ENCODE measurements around the gene CTIF. TPM values are rescaled to one million over a fixed set of nuclear protein-coding genes. Genes with fewer than 3 reads are reported as not detected.

CTIF gene
- total RNA-seq, 4 donors from 2014 or later: 16.6 to 116 (median 34.5) TPM

DNA sequence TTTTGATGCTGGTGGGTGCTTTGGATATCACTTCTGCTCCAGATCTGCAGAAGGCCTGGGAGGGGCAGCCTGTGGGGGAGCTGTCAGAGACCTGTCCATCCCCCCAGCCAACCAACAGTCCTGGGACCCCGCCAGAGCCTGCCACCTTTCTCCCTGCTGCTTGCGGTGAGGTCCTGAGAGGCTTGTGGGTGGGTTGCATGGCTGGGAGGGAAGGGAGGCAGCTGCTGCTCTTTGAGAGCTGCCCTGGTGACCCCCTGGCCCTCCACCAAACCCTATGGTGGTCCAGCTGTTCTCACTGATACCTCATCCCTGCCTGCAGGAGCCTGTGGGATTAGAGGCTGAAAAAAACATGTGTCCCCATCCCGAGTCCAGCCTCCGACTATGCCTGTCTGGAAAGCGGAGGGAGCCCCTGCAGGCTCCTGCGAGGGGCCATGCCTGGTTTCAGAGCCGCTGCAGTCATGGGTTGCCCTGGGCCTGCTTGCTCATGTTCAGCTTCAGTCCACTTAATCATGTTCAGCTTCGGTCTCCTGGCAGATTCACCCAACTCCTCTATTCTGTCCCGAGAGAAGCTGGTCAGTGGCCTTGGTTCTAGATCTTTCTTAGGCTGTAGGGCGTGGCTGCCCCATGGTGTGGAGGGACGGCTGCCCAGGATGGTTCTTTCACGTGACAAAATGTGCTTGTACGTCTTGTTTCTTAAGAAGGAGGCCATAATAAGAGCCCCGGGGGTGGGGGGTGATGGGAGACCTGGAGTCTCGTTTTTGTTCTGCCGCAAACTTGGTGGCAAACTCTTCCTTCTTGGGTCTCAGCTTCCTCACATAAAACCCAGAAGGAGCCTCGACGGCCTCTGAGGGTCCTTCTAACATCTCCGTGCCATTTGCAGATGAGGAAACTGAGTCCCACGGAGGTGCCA lies 98.5 kb downstream of the CTIF start:
- Histone ChIP-seq H3K27ac (no peak overlapping the region), H3K9me3 (no peaks in the 10 kb centered on the region), H3K27me3 (no peaks in the 10 kb centered on the region), H3K36me3 (no peaks in the 10 kb centered on the region), H3K4me3 (no peak overlapping the region), H3K4me1 (no peaks in the 10 kb centered on the region)
- DNase-seq: no peak
- TF ChIP-seq, protein P1, sequence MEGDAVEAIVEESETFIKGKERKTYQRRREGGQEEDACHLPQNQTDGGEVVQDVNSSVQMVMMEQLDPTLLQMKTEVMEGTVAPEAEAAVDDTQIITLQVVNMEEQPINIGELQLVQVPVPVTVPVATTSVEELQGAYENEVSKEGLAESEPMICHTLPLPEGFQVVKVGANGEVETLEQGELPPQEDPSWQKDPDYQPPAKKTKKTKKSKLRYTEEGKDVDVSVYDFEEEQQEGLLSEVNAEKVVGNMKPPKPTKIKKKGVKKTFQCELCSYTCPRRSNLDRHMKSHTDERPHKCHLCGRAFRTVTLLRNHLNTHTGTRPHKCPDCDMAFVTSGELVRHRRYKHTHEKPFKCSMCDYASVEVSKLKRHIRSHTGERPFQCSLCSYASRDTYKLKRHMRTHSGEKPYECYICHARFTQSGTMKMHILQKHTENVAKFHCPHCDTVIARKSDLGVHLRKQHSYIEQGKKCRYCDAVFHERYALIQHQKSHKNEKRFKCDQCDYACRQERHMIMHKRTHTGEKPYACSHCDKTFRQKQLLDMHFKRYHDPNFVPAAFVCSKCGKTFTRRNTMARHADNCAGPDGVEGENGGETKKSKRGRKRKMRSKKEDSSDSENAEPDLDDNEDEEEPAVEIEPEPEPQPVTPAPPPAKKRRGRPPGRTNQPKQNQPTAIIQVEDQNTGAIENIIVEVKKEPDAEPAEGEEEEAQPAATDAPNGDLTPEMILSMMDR (IDR thresholded peaks at IDR 0.05): no peak
- no peak for TF ChIP-seq POLR2A (IDR thresholded peaks at IDR 0.05)

DNA sequence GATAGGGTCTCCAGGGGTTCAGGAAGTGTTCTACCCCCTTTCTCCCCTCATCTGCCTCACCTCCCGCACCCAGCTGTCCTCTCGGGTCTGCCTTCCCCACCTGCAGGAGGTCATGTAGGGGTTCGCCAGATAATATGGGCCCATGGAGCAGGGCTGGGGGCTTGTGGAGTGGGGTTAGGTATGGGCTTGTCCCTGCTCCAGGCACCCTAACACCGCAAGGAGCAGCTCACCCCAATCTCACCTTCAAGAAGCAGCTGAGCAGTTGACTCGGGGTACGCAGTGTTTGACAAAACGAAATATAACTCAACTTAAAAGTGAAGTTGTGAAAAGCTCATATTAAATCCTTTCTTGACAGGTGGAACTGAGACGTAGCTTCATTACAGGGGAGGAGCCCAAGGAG lies 99.6 kb downstream of the CTIF start:
- H3K27ac ChIP-seq: no peak overlapping the region
- no peaks in the 10 kb centered on the region for H3K27me3 ChIP-seq
- no peaks in the 10 kb centered on the region for H3K36me3 ChIP-seq
- DNase-seq: no peak
- no peak overlapping the region for H3K4me3 ChIP-seq
- TF ChIP-seq, protein P1 (IDR thresholded peaks at IDR 0.05): no peak
- no peak for TF ChIP-seq POLR2A (IDR thresholded peaks at IDR 0.05)
- no peaks in the 10 kb centered on the region for H3K9me3 ChIP-seq
- H3K4me1 ChIP-seq: no peaks in the 10 kb centered on the region

DNA sequence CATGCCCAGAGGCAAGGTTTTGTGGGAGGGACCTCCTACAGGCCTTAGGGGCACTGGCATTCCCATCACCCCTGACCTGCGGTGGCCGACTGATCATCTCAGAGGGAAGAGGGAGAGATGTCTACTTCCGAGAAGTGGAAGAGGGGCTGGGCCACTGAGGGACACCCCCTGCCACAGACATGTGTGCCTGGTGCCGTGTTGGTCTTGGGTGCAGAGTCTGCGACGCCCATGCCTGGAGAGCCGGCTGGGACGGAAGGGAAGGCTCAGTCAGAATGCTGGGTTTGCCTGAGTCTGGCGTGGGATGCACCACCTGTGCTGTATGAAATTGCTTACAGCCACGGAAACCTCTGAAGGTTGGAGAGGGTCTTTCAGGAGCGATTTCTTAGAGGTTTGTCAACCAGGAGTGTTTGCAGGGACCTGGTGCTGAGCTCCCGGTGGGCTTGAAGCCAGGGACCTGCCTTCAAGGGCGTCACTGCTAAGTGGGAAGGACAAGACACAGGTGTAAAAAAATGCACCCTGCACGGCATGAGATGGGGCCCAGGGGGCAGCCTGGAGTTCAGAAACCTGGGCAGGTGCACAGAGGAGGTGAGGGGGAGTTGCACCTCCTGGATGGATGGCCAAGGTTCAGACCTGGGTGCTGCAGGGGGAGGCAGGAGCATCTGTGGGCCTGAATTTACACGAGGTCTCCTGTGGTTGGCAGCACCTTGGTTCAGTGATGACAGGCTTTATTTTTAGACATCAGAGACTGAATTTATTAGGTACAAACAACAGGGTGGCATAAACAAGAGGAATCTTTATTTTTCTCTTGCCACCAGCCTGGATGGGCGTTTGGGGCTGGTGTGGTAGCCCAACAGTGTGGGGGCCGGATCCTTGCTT lies 100.3 kb downstream of the CTIF start:
- no peaks in the 10 kb centered on the region for H3K4me1 ChIP-seq
- TF ChIP-seq, protein P1 (IDR thresholded peaks at IDR 0.05): no peak
- no peak for TF ChIP-seq POLR2A (IDR thresholded peaks at IDR 0.05)
- DNase-seq: no peak
- H3K27ac ChIP-seq: no peak overlapping the region
- no peaks in the 10 kb centered on the region for H3K36me3 ChIP-seq
- no peaks in the 10 kb centered on the region for H3K9me3 ChIP-seq
- H3K4me3 ChIP-seq: no peak overlapping the region
- H3K27me3 ChIP-seq: no peaks in the 10 kb centered on the region

DNA sequence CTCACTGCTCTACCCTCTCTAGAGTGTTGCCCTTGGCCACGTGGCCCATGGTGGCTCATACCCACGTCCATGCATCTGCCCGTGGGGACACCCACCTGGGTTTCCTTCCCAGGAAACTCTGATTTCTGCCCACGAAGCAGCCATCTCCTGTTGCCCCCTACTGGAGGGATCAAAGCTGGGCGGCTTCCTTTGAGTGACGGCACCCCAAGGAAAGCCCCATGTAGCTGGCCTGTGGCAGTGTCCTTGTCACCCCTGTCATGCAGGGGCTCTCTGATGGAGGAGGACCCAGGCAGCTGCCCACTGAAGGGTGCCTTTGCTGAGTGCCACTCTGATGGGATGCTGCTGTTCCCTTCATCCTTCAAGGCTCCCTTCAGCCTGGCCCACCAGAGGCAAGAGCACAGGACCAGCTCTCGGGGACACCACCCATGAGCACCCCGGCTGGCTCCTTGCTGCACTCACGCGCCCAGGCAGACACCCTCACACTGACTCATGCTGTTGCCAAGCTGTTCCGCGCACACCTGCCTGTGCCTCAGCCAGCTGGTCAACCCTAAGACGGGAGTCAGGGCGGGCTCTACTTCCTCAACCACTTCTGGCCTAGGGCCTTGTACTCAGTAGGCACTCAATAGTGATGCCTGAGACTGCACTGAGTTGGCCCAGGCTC lies 101.1 kb downstream of the CTIF start:
- DNase-seq: no peak
- H3K4me1 ChIP-seq: no peaks in the 10 kb centered on the region
- no peak overlapping the region for H3K27ac ChIP-seq
- H3K4me3 ChIP-seq: no peak overlapping the region
- TF ChIP-seq POLR2A (IDR thresholded peaks at IDR 0.05): no peak
- TF ChIP-seq, protein P1 (IDR thresholded peaks at IDR 0.05): no peak
- H3K36me3 ChIP-seq: no peaks in the 10 kb centered on the region
- no peaks in the 10 kb centered on the region for H3K9me3 ChIP-seq
- H3K27me3 ChIP-seq: no peaks in the 10 kb centered on the region

DNA sequence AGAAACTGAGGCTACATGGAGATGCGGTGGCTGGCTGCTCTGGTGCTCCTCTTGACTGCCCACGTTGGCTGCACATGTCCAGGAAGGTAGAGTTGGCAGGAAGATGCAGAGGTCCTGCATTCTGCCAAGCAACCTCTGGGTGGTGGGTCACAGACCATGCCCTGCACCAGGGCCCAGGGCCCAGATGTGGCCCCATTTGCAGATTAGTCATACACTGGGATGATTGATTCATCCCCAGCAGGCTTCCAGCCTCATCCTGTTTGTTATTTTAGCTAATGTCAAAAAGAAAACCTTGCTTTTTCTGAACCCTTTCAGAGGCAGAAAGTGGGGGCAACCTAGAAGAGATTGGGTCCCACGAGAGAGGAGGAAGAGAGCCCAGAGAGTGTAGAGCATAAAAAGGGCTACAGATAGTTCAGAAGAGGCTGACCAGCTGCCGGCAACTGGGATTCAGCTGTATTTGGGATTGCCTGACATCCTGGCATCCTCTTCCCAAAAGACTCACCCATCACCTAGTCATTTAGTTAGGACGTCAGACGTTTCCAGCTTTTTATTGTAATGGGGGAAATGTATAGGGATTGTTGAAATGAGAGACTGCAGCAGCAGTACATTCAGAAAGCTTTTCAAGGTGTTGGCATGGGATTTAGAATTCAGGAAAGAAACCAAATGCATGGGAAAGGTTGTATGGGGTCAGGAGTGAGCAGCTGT lies 101.9 kb downstream of the CTIF start:
- DNase-seq: no peak
- no peaks in the 10 kb centered on the region for H3K4me1 ChIP-seq
- no peaks in the 10 kb centered on the region for H3K27me3 ChIP-seq
- H3K27ac ChIP-seq: no peak overlapping the region
- no peaks in the 10 kb centered on the region for H3K9me3 ChIP-seq
- H3K4me3 ChIP-seq: no peak overlapping the region
- TF ChIP-seq, protein P1 (IDR thresholded peaks at IDR 0.05): no peak
- TF ChIP-seq POLR2A (IDR thresholded peaks at IDR 0.05): no peak
- H3K36me3 ChIP-seq: no peaks in the 10 kb centered on the region
